GM13976 (cell line): ENCODE measurements around the gene HSD17B2.
"Not testable (repeated sequence)": the region's sequence is repeated elsewhere in the genome, so short reads cannot be mapped to it uniquely, and the experiment has no call there.

ENCODE experiments used
- DNase-seq: peaks from one replicate; pipeline ENCODE4 v3.0.0; 2012; ENCODE audit warnings: low spot score
- in situ Hi-C: fragments of 300-500 bp; cut with MboI; formaldehyde crosslinking; loops from one replicate; pipeline ENCODE4 v1.12.0; 2022; ENCODE audit warnings: low sequenced_read_pairs, mixed read lengths, inconsistent platforms; ENCODE audit not compliant: unreplicated experiment
- TF ChIP-seq, protein P1 (sequence below): IDR thresholded peaks from 2 replicates; pipeline ENCODE4 v1.5.1; 2012; ENCODE audit warnings: borderline replicate concordance, mild to moderate bottlenecking; ENCODE audit not compliant: insufficient read depth; ENCODE audit errors: extremely low read depth, missing control alignments, control extremely low read depth

The HSD17B2 gene

DNA sequence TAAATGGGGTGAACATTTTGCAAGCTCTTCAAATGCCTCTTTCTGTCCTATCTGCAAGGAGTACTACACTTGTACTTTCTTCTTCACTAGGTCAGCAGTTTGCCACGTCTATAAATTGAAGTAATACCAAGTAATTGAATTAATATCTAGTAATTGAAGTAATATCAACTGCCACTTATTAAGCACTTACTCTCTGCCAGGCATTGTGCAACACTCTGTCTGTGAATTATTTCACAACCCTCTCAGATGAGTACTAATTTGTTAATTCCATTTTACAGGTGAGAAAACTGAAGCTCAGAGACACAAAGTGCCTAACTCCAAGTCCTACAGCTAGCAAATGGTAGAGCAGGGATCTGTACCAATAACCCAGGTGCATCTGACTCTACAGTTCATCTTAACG is 27.9 kb upstream of the HSD17B2 start:
- in situ Hi-C loops, result no loop called here
- DNase-seq, result no peak
- TF ChIP-seq, protein P1, sequence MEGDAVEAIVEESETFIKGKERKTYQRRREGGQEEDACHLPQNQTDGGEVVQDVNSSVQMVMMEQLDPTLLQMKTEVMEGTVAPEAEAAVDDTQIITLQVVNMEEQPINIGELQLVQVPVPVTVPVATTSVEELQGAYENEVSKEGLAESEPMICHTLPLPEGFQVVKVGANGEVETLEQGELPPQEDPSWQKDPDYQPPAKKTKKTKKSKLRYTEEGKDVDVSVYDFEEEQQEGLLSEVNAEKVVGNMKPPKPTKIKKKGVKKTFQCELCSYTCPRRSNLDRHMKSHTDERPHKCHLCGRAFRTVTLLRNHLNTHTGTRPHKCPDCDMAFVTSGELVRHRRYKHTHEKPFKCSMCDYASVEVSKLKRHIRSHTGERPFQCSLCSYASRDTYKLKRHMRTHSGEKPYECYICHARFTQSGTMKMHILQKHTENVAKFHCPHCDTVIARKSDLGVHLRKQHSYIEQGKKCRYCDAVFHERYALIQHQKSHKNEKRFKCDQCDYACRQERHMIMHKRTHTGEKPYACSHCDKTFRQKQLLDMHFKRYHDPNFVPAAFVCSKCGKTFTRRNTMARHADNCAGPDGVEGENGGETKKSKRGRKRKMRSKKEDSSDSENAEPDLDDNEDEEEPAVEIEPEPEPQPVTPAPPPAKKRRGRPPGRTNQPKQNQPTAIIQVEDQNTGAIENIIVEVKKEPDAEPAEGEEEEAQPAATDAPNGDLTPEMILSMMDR, result no peak

DNA sequence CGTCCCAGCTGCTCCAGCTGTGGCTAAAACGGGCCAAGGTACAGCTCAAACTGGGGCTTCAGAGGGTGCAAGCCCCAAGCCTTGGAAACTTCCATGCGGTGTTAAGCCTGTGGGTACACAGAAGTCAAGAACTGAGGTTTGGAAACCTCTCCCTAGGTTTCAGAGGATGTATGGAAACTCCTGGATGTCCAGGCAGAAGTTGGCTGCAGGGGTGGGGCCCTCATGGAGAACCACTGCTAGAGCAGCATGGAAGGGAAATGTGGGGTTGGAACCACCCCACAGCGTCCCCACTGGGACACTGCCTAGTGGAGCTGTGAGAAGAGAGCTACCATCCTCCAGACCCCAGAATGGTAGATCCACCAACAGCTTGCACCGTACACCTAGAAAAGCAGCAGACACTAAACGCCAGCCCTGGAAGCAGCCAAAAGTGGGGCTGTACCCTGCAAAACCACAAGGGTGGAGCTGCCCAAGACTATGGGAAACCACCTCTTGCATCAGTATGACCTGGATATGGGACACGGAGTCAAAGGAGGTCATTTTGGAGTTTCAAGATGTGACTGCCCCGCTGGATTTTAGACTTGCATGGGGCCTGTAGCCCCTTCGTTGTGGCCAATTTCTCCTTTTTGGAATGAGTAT is 26.0 kb upstream of the HSD17B2 start:
- no peak for DNase-seq
- TF ChIP-seq, protein P1, result no peak
- in situ Hi-C loops, result no loop called here

DNA sequence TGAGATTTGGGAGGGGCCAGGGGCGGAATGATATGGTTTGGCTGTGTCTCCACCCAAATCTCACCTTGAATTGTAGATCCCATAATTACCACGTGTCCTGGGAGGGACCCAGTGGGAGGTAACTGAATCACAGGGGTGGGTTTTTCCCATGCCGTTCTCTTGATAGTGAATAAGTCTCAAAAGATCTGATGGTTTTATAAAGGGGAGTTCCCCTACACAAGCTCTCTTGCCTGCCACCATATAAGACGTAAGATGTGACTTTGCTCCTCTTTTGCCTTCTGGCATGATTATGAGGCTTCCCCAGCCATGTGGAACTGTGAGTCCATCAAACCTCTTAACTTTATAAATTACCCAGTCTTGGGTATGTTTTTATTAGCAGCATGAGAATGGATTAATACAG is 25.3 kb upstream of the HSD17B2 start:
- in situ Hi-C loops, DNase-seq: not testable (repeated sequence)

DNA sequence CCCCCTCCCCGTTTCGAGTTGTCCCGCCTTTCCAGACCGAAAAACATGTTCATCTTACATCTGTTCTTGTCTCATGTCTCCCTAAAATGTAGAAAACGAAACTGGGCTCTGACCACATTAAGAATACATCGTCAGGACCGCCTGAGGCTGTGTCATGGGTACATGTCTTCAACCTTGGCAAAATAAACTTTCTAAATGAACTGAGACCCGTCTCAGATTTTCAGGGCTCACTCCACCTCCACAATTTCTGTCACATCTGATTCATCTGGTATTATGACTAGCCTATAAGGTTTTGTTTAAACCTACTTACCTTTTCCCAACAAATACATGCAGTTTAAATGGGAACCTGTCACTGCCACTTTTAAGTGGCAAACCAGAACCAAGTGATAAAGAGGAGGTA is 24.4 kb upstream of the HSD17B2 start:
- no peak for DNase-seq
- TF ChIP-seq, protein P1, result no peak
- in situ Hi-C loops, result no loop called here

DNA sequence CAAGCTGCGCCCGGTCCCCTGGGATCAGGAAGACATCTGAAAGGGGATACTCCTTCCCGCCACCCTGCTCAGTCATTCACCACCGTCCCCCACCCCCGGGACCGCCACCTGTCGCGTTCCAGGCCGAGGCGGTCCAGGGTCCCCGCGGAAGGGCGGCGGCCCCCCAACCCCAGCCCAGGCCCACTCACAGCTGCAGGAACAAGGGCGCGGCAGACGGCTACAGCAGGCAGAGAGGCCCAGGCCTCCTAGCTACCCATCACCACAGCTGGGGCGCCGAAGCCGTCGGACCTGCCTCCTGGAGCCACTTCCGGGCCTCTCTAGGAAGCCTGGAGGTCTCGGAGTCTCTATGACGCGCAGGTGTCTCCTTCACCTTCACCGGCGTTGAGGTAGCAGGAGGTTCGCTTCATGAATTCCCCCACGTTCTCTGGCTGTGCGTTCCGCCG is 23.8 kb upstream of the HSD17B2 start, which contains the start of gene SDR42E1:
TSS of gene SDR42E1 (minus strand) at position 272 of the 443 bp plus-strand sequence. CDS start 10,612 bp downstream, outside the sequence.
- TF ChIP-seq, protein P1, result no peak
- in situ Hi-C loops, result no loop called here
- DNase-seq, result peak; percentile 36

DNA sequence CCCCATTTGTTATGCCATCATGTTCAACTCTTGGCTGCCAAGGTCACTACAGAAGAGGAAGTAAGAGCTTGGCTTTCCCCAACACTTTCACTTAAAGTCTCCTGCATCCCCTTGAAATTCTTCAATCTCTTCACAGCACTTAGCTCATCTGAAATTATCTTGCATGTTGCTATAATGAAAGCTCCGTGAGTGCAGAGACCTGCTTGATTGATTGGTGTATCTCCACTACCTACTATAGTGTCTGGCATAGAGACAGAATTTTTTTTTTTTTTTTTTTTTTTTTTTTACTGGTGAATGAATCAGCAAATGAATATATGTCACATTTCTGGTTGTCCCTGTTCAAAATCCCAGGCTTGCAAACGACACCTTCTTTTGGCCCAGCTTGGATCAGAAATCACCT is 21.9 kb upstream of the HSD17B2 start:
- in situ Hi-C loops, result no loop called here
- DNase-seq, result no peak
- TF ChIP-seq, protein P1, result no peak

DNA sequence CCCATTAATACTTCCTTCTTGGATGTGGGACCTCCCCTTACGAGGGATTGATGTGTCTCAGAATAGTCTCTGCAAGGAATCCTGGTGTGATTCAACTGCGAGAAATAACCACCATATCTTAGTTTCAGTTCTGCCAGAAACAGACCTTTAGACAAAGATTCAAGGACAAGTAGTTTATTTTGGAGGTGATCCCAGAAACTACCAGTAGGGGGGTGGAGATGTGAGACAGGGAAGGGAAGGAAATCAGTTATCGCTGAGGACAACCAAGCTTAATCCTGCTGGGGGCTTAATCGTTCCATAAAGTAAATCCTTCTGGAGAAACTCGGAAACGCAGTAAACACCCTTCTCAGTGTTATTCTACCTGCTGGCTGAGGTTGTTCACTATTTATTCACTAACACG is 18.8 kb upstream of the HSD17B2 start:
- in situ Hi-C loops, result no loop called here
- no peak for DNase-seq
- TF ChIP-seq, protein P1, result no peak
